Osteoblast (primary cell): ENCODE measurements around the gene HCRTR1. TPM values are rescaled to one million over a fixed set of nuclear protein-coding genes. Genes with fewer than 3 reads are reported as not detected.

Experiments used
- DNase-seq: peaks from one replicate; pipeline ENCODE4 v3.0.0; 2011; ENCODE audit warnings: low spot score, mixed read lengths; ENCODE audit not compliant: insufficient read length; ENCODE audit errors: missing footprints
- H2AFZ ChIP-seq: 2 replicates; pipeline ENCODE4 v1.6.0; 2011; ENCODE audit warnings: mild to moderate bottlenecking, low read length
- H3K27ac ChIP-seq: 2 replicates; pipeline ENCODE4 v1.5.1; 2011; ENCODE audit warnings: mild to moderate bottlenecking, low read depth, low read length, moderate library complexity
- H3K27me3 ChIP-seq: 2 replicates; pipeline ENCODE4 v1.6.0; 2012; ENCODE audit warnings: mild to moderate bottlenecking, control low read depth, inconsistent platforms, low read length, moderate library complexity; ENCODE audit not compliant: insufficient read depth
- H3K36me3 ChIP-seq: 2 replicates; pipeline ENCODE4 v1.5.1; 2011; ENCODE audit warnings: mild to moderate bottlenecking, low read length, control low read depth, moderate library complexity; ENCODE audit not compliant: insufficient read depth
- H3K4me1 ChIP-seq: 2 replicates; pipeline ENCODE4 v1.5.1; 2011; ENCODE audit warnings: mild to moderate bottlenecking, low read length, control low read depth, moderate library complexity; ENCODE audit not compliant: insufficient read depth
- H3K4me2 ChIP-seq: 2 replicates; pipeline ENCODE4 v1.6.0; 2011; ENCODE audit warnings: mild to moderate bottlenecking, low read length; ENCODE audit not compliant: insufficient read depth
- H3K4me3 ChIP-seq: fragments of 200-600 bp; sonication (generic); 3 replicates; pipeline ENCODE4 v1.5.1; 2012; ENCODE audit warnings: mild to moderate bottlenecking, low read length, inconsistent platforms; ENCODE audit not compliant: insufficient read depth
- H3K79me2 ChIP-seq: 2 replicates; pipeline ENCODE4 v1.6.0; 2012; ENCODE audit warnings: mild to moderate bottlenecking, low read length, control low read depth, inconsistent platforms; ENCODE audit not compliant: insufficient read depth
- H3K9me3 ChIP-seq: 2 replicates; pipeline ENCODE4 v1.5.1; 2011; ENCODE audit warnings: low read depth, low read length, control low read depth
- H4K20me1 ChIP-seq: 2 replicates; pipeline ENCODE4 v1.6.0; 2012; ENCODE audit warnings: mild to moderate bottlenecking, low read length, control low read depth; ENCODE audit not compliant: insufficient read depth
- total RNA-seq: library from RNA; depleted of rRNA; stranded (reverse); fragments of >200 nt; gene quantifications from 2 replicates; pipeline ENCODE4 v1.2.3, GENCODE V29; 2012
- TF ChIP-seq, protein P1 (sequence below): IDR thresholded peaks from 2 replicates; pipeline ENCODE4 v1.5.1; 2011; ENCODE audit warnings: mild to moderate bottlenecking, low read depth, low read length, moderate library complexity; ENCODE audit errors: extremely low read depth

Gene HCRTR1
- total RNA-seq, 1 donor, result not detected

DNA sequence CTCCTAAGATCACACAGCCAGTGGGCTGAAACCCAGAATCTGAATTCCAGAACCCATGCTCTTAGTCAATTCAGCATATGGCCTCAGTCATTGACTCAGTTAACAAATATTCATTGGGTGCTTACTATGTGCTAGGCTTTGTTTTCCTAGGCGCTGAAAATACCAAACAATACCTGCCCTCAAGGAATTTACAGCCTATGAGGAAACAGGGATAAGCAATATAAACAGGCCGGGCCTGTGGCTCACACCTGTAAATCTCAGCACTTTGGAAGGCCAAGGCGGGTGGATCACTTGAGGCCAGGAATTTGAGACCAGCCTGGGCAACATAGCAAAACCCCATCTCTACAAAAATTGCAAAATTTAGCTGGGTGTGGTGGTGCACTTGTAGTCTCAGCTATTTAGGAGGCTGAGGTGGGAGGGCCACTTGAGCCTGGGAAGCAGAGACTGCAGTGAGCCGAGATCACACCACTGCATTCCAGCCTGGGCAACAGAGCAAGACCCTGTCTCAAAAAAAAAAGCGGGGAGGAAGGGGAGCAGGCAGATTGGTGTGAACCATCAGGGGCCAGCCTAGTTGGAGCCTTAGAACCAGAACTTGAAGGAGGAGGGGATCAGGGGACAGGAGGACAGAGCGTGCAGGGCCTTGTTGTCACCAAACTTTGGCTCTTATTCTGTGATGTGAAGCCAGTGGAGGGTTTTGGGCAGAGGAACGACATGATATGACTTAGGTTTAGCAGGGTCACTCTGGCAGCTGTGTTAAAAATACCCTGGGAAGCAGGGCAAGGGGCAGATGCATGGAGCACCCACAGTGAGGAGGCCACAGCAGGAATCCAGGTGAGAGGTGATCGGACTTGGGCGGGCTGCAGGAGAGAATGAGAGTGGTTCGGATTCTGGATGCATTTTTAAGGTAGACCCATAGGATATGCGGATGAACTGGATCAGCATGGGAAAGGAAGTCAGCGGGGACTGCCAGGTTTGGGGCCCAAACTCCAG is 35.4 kb upstream of the HCRTR1 start:
- H3K79me2 ChIP-seq, result peaks cover 8% of the 10 kb centered on the region
- H4K20me1 ChIP-seq, result no peaks in the 10 kb centered on the region
- peaks cover 18% of the 10 kb centered on the region for H3K36me3 ChIP-seq
- H3K27me3 ChIP-seq, result no peaks in the 10 kb centered on the region
- H3K4me3 ChIP-seq, result no peak overlapping the region
- H3K4me2 ChIP-seq, result no peak overlapping the region
- TF ChIP-seq, protein P1, sequence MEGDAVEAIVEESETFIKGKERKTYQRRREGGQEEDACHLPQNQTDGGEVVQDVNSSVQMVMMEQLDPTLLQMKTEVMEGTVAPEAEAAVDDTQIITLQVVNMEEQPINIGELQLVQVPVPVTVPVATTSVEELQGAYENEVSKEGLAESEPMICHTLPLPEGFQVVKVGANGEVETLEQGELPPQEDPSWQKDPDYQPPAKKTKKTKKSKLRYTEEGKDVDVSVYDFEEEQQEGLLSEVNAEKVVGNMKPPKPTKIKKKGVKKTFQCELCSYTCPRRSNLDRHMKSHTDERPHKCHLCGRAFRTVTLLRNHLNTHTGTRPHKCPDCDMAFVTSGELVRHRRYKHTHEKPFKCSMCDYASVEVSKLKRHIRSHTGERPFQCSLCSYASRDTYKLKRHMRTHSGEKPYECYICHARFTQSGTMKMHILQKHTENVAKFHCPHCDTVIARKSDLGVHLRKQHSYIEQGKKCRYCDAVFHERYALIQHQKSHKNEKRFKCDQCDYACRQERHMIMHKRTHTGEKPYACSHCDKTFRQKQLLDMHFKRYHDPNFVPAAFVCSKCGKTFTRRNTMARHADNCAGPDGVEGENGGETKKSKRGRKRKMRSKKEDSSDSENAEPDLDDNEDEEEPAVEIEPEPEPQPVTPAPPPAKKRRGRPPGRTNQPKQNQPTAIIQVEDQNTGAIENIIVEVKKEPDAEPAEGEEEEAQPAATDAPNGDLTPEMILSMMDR, result no peak
- peak; percentile 73 for DNase-seq
- no peak overlapping the region for H3K27ac ChIP-seq
- H3K9me3 ChIP-seq, result no peaks in the 10 kb centered on the region
- peaks cover 50% of the 10 kb centered on the region for H3K4me1 ChIP-seq
- no peak overlapping the region for H2AFZ ChIP-seq

DNA sequence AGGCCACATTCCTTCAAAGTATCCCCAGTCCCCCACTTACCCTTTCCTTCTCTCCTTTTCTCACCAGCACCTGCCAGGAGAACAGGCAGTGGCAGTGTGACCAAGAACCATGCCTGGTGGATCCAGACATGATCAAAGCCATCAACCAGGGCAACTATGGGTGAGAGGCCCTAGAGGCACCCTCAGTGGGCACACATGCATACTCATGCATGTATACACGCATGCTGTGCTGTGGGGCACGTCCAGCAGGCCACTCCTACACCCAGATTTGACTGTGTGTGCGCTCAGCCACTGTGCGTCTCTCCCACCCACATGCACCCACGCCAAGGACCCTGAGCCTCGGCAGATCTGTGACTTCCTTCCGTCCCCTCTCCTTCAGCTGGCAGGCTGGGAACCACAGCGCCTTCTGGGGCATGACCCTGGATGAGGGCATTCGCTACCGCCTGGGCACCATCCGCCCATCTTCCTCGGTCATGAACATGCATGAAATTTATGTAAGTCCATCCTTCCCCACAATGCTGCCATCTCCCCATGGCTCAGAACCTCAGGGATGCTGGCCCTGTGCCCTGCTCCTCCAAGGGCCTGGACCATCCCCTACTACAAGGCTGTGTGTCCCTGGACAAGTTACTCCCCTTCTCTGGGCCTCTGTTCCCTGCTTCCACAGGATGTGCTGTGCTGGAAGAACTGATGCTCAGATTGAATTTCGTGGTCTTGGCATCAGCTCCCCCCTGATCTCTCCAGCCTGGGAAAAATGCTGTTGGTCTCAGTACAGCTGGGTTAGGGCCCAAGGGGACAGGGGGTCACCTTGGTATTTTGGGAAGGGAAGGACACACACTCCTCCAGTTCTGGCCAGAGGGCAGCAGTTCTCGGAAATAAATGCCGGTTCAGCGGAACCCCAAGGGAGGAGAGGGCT is 34.2 kb upstream of the HCRTR1 start:
- H3K4me3 ChIP-seq, result no peak overlapping the region
- peak overlapping the region; percentile 2 for H3K4me2 ChIP-seq
- H3K27ac ChIP-seq, result no peak overlapping the region
- H3K27me3 ChIP-seq, result no peaks in the 10 kb centered on the region
- peak; percentile 76 for DNase-seq
- H3K36me3 ChIP-seq, result peaks cover 18% of the 10 kb centered on the region
- no peaks in the 10 kb centered on the region for H3K9me3 ChIP-seq
- peaks cover 50% of the 10 kb centered on the region for H3K4me1 ChIP-seq
- TF ChIP-seq, protein P1, result no peak
- H4K20me1 ChIP-seq, result no peaks in the 10 kb centered on the region
- H2AFZ ChIP-seq, result no peak overlapping the region
- H3K79me2 ChIP-seq, result no peaks in the 10 kb centered on the region

DNA sequence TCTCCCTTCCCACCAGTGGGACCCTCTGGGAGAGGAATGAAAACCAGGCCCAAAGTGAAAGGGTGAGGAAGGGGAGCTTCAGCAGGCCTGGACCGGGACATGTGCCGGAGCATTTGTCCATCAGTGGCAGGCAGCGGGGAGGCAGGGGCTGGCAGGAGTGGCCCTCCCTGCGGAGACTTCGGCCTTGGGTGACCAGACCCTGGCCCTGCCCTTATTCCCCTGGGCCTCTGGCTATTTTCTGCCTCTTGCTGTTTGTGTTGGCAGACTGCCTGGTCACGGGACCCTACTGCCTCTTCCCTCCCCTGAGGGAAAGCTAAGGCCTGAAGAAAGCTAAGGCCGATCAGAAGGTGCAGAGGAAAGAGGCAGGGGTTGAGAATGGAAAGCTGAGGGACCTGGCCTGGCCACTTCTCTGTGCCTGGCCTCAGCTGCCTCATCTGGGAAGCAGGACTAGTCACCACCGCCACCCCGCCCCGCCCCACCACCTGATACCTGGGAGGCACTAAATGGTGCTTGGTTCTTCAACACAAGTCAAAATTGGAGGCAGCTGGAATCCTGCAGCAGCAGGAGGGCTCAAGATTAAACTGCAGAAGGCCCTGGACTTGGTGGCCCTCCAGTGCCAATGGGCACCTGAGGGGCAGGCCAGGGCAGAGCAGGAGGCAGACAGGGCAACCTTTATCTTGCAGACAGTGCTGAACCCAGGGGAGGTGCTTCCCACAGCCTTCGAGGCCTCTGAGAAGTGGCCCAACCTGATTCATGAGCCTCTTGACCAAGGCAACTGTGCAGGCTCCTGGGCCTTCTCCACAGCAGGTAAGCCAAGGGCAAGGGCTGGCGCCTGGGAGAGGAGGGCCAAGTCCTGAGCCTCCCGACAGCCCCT is 33.3 kb upstream of the HCRTR1 start:
- no peaks in the 10 kb centered on the region for H3K27me3 ChIP-seq
- H3K79me2 ChIP-seq, result no peaks in the 10 kb centered on the region
- peaks cover 52% of the 10 kb centered on the region for H3K4me1 ChIP-seq
- H3K4me2 ChIP-seq, result peak overlapping the region; percentile 2
- no peak overlapping the region for H3K4me3 ChIP-seq
- no peaks in the 10 kb centered on the region for H4K20me1 ChIP-seq
- TF ChIP-seq, protein P1, result no peak
- no peak overlapping the region for H2AFZ ChIP-seq
- no peak overlapping the region for H3K27ac ChIP-seq
- peaks cover 18% of the 10 kb centered on the region for H3K36me3 ChIP-seq
- H3K9me3 ChIP-seq, result no peaks in the 10 kb centered on the region
- peak; percentile 96 for DNase-seq
